Stomach (tissue), 4 donors: ENCODE results near the gene BRI3.

Experiments
- CTCF ChIP-seq, 7 experiments: fragments of 450-650 bp in 4 of 7; fragments of 200-600 bp in 3 of 7; sonication (generic) in 3 of 7; IDR thresholded peaks; one replicate each; pipeline ENCODE4 v1.5.1; 2016 to 2019; ENCODE audit warnings: antibody characterized with exemption in 7 of 7, control low read depth in 2 of 7, mild to moderate bottlenecking in 1 of 7
- POLR2AphosphoS5 ChIP-seq, 3 donors: sonication (generic); formaldehyde crosslinking; IDR thresholded peaks; one replicate each; pipeline ENCODE4 v1.6.1; 2016; ENCODE audit warnings: antibody characterized with exemption in 3 of 3

DNA sequence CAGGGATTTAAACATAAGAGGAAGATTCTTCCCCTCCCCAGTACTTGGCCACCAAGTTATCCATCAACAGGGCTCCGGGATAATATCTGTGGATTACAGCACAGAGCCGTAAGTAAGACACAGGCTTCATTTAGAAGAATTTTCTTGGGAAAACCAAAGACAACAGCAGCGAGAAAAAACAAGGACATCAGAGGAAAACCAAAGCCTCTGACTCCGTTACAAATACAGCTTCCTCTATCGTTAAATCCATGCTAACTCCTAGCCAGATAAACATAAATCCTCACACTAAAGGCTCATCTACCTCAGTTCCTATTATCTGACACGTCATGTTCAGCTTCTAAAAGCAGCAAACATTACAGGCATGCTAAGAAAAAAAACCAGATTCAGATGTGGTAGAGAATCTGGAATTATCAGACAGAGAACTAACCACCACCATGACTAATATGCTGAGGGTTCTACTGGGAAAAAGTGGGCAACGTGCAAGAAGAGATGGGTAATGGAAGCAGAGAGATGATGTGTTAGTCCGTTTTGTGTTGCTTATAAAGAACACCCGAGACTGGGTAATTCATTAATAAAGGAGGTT lies 48.4 kb downstream of the BRI3 start:
- TF ChIP-seq CTCF (IDR thresholded peaks at IDR 0.05) = no peak
- TF ChIP-seq POLR2AphosphoS5 (IDR thresholded peaks at IDR 0.05) = no peak
